Colonic mucosa (tissue), 4 donors: Measurements from ENCODE around the gene DUSP5. TPM values are rescaled to one million over a fixed set of nuclear protein-coding genes. Genes with fewer than 3 reads are reported as not detected.
"Not testable (repeated sequence)": the region's sequence is repeated elsewhere in the genome, so short reads cannot be mapped to it uniquely, and the experiment has no call there.

Experiments
- DNase-seq: peaks from one replicate; pipeline ENCODE4 v3.0.0-alpha.2; 2020
- H3K27ac ChIP-seq: fragments of 200-600 bp; one replicate; pipeline ENCODE4 v1.8.0; 2021
- H3K27me3 ChIP-seq: fragments of 200-600 bp; one replicate; pipeline ENCODE4 v1.8.0; 2021
- H3K36me3 ChIP-seq: fragments of 200-600 bp; one replicate; pipeline ENCODE4 v1.8.0; 2021
- H3K4me1 ChIP-seq: fragments of 200-600 bp; one replicate; pipeline ENCODE4 v1.8.0; 2021; ENCODE audit warnings: mild to moderate bottlenecking
- H3K4me3 ChIP-seq: fragments of 200-600 bp; one replicate; pipeline ENCODE4 v1.8.0; 2021
- H3K9ac ChIP-seq, 2 donors: one replicate each; pipeline ENCODE4 v1.7.0; 2013; ENCODE audit warnings: control low read depth in 2 of 2, low read depth in 2 of 2, low read length in 2 of 2
- H3K9me3 ChIP-seq: fragments of 200-600 bp; one replicate; pipeline ENCODE4 v1.8.0; 2021
- intact Hi-C: fragments of 100-400 bp; cut with DNase I; formaldehyde crosslinking; loops from one replicate; pipeline ENCODE4 v1.14.1; 2022
- total RNA-seq, 2 donors: library from RNA; stranded (reverse); fragmentation: NEBNext Ultra II Directional in 1 of 2; extraction: Animal tissue kit (Norgen Biotek cat#: 25700) in 1 of 2; gene quantifications; one replicate each; pipeline ENCODE4 v1.2.1, GENCODE V29; 2021
- TF ChIP-seq, protein P1 (sequence below): fragments of 200-600 bp; IDR thresholded peaks from one replicate; pipeline ENCODE4 v1.8.0; 2022; ENCODE audit warnings: antibody characterized with exemption, mild to moderate bottlenecking
- donor health status: healthy.
- donor health status: DM: no; HTN: no; CAD: no.
- donor health status: DM: no; HTN: no; CAD: no.

The DUSP5 gene
- total RNA-seq, 2 donors from 2014 or later: 6.2 to 22.0 TPM

DNA sequence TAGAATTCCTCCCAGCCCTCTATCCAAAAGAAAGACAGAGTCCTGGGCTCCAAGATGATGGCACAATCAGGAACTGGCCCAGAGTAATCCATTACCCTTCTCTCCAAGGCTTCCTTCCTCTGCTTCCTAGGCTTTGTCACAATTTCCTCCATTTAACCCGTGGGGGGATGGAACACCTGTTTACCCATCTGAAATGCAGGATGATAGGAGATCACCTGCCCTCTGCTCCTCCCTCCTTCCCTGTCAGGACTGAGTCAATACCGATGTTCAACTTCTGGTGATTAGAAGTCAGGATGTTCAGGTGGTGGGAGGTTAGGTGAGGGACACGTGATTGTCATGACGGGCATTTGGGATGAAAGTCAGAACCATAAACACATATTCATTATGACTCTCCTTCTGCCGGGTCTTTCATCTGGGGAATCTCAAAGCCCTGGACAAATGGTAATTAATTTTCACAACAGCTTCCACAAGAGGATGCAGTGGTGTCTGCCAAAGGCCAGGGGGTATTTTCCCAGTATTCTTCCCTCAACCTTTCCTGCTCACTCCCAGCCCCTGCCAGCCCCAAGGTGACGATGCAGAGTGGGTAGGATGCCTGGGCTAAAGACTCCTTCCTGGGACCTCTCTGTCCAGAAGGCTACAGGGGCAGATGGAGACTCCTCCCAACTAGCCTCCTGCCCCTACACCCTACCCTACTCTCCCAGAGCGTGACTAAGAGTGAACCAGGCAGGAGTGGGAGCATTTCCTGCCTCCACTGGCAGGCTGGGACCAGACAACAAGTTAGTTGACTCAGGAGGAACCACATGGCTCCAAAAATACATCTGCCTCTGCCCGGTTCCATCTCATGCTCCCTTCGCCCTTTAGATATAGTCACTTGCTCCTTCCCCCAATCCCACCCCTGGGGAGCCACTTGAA is 27.9 kb downstream of the DUSP5 start:
- H3K4me1 ChIP-seq: no peaks in the 10 kb centered on the region
- no peak for DNase-seq
- no peak overlapping the region for H3K9ac ChIP-seq
- H3K36me3 ChIP-seq: no peaks in the 10 kb centered on the region
- TF ChIP-seq, protein P1, sequence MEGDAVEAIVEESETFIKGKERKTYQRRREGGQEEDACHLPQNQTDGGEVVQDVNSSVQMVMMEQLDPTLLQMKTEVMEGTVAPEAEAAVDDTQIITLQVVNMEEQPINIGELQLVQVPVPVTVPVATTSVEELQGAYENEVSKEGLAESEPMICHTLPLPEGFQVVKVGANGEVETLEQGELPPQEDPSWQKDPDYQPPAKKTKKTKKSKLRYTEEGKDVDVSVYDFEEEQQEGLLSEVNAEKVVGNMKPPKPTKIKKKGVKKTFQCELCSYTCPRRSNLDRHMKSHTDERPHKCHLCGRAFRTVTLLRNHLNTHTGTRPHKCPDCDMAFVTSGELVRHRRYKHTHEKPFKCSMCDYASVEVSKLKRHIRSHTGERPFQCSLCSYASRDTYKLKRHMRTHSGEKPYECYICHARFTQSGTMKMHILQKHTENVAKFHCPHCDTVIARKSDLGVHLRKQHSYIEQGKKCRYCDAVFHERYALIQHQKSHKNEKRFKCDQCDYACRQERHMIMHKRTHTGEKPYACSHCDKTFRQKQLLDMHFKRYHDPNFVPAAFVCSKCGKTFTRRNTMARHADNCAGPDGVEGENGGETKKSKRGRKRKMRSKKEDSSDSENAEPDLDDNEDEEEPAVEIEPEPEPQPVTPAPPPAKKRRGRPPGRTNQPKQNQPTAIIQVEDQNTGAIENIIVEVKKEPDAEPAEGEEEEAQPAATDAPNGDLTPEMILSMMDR: no peak
- intact Hi-C loops: no loop called here
- peaks cover 5% of the 10 kb centered on the region for H3K27me3 ChIP-seq
- H3K4me3 ChIP-seq: no peak overlapping the region
- H3K27ac ChIP-seq: no peak overlapping the region
- no peaks in the 10 kb centered on the region for H3K9me3 ChIP-seq

DNA sequence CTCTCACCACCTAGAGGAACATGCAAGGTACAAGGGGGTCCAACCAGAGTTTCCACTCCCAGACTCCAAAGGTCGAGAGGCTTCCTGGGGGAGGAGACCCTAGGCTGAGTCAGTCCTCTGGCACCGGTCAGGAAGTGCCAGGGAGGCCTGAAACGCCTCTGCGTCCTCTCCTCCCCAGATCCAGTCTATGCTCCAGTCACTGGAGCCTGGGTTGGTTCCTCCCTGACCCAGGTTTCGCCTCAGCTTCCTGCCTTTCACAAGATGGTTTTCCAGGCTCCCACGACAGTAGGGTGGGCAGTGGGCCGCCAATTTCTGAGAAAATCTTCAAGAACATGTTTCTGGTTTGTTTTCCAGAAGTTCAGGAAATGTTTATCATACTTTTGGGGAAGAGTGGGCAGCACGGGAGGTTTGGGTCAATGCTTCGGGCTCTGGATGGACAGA is 30.0 kb downstream of the DUSP5 start:
- no peak overlapping the region for H3K9ac ChIP-seq
- no peaks in the 10 kb centered on the region for H3K4me1 ChIP-seq
- no peaks in the 10 kb centered on the region for H3K36me3 ChIP-seq
- H3K4me3 ChIP-seq: no peak overlapping the region
- no peak for DNase-seq
- peaks cover 5% of the 10 kb centered on the region for H3K27me3 ChIP-seq
- no peaks in the 10 kb centered on the region for H3K9me3 ChIP-seq
- intact Hi-C loops: no loop called here
- H3K27ac ChIP-seq: no peak overlapping the region
- TF ChIP-seq, protein P1: no peak

- H3K4me3 ChIP-seq: no peak overlapping the region
These were observed 30.7 kb downstream of the DUSP5 start for GRCh38 chr10:110528224-110528996.

GRCh38 chr10:110528997-110529524 is 31.4 kb downstream of the DUSP5 start:
- H3K9ac ChIP-seq, H3K4me3 ChIP-seq, intact Hi-C loops: not testable (repeated sequence)

More at GRCh38 chr10:110528224-110528996, 30.7 kb downstream of the DUSP5 start:
- intact Hi-C loops: no loop called here
- Histone ChIP-seq H3K36me3 (no peaks in the 10 kb centered on the region), H3K27ac (no peak overlapping the region), H3K27me3 (peaks cover 5% of the 10 kb centered on the region), H3K4me1 (no peaks in the 10 kb centered on the region), H3K9me3 (no peaks in the 10 kb centered on the region), H3K9ac (no peak overlapping the region)
- DNase-seq: no peak
- TF ChIP-seq, protein P1: no peak

GRCh38 chr10:110529596-110530011 is 31.9 kb downstream of the DUSP5 start:
- intact Hi-C loops: no loop called here
- no peaks in the 10 kb centered on the region for H3K36me3 ChIP-seq
- H3K27me3 ChIP-seq: peaks cover 5% of the 10 kb centered on the region
- H3K4me3 ChIP-seq: no peak overlapping the region
- no peaks in the 10 kb centered on the region for H3K9me3 ChIP-seq
- no peak overlapping the region for H3K9ac ChIP-seq
- no peak overlapping the region for H3K27ac ChIP-seq
- H3K4me1 ChIP-seq: no peaks in the 10 kb centered on the region
- TF ChIP-seq, protein P1: no peak
- no peak for DNase-seq

More at GRCh38 chr10:110528997-110529524, 31.4 kb downstream of the DUSP5 start:
- not testable (repeated sequence) for H3K36me3 ChIP-seq, H3K27me3 ChIP-seq, H3K4me1 ChIP-seq, H3K27ac ChIP-seq, DNase-seq, H3K9me3 ChIP-seq
